ENCODE measurements around the gene C10orf120. TPM values are rescaled to one million over a fixed set of nuclear protein-coding genes. Genes with fewer than 3 reads are reported as not detected.

Gene C10orf120
- total RNA-seq, 1 experiment from 2014 or later: not detected

Other genes with a start within 250 kb of the C10orf120 start
- not detected in 2 replicates for gene ARMS2, start 245.2 kb downstream of the C10orf120 start, total RNA-seq (2022)
- 157 and 175 TPM in 2 replicates for gene HTRA1, start 238.3 kb downstream of the C10orf120 start, total RNA-seq (2022)
- gene DMBT1, start 139.1 kb downstream of the C10orf120 start, total RNA-seq (2022): 4.4 and 7.6 TPM in 2 replicates
- 0.91 and 1.1 TPM in 2 replicates for gene CUZD1, start 146.0 kb upstream of the C10orf120 start, total RNA-seq (2022)
- 17.1 and 23.7 TPM in 2 replicates for gene FAM24B, start 179.7 kb upstream of the C10orf120 start, total RNA-seq (2022)
- gene FAM24A, start 210.8 kb upstream of the C10orf120 start, total RNA-seq (2022): not detected in 2 replicates

All from MCF 10A (cell line).